22Rv1 (cell line): Measurements from ENCODE around the gene SFRP2.

Experiments used
- ZFX ChIP-seq: fragments of 450-650 bp; IDR thresholded peaks from 2 replicates; pipeline ENCODE4 v1.6.1; 2017; ENCODE audit warnings: antibody characterized with exemption, borderline replicate concordance
- TF ChIP-seq, protein P1 (sequence below): fragments of 450-650 bp; IDR thresholded peaks from 2 replicates; pipeline ENCODE4 v1.5.1; 2017; ENCODE audit warnings: mild to moderate bottlenecking

DNA sequence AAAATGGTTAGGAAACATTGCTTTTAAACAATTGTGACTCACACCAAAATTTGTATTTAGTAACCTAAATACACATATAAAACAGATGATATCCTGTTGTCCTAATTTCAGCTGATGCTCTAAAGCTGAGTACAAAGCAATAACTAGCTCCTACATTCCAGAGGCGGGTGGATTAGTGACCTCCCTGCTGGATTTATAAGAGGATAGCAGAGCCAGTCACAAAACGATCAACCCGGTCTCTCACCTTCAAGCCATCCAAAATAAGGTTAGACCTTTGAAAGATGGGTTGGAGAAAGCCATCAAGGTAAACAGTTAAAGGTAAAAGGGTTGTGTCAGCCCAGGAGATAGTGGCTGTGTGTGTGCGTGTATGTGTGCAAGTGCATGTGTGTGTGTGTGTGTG, 43.2 kb upstream of the SFRP2 start:
- TF ChIP-seq, protein P1, sequence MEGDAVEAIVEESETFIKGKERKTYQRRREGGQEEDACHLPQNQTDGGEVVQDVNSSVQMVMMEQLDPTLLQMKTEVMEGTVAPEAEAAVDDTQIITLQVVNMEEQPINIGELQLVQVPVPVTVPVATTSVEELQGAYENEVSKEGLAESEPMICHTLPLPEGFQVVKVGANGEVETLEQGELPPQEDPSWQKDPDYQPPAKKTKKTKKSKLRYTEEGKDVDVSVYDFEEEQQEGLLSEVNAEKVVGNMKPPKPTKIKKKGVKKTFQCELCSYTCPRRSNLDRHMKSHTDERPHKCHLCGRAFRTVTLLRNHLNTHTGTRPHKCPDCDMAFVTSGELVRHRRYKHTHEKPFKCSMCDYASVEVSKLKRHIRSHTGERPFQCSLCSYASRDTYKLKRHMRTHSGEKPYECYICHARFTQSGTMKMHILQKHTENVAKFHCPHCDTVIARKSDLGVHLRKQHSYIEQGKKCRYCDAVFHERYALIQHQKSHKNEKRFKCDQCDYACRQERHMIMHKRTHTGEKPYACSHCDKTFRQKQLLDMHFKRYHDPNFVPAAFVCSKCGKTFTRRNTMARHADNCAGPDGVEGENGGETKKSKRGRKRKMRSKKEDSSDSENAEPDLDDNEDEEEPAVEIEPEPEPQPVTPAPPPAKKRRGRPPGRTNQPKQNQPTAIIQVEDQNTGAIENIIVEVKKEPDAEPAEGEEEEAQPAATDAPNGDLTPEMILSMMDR, result no peak
- TF ChIP-seq ZFX, result no peak
